K562 (cell line): Measurements from ENCODE around the gene TRMT10B.

Experiments used
- CEBPB ChIP-seq: fragments of 450-650 bp; IDR thresholded peaks from 2 replicates; pipeline ENCODE4 v1.6.1; 2016; ENCODE audit warnings: missing genetic modification characterization, missing compliant biosample characterization
- GABPA ChIP-seq: fragments of 200-800 bp; sonication (Bioruptor generic); conservative IDR thresholded peaks from 2 replicates; pipeline ENCODE4 v1.6.1; 2016; ENCODE audit warnings: low read depth, missing genetic modification characterization, missing compliant biosample characterization
- MCM2 ChIP-seq: fragments of 450-650 bp; IDR thresholded peaks from 2 replicates; pipeline ENCODE4 v1.6.1; 2017; ENCODE audit warnings: low read depth, mild to moderate bottlenecking
- MTA2 ChIP-seq: fragments of 450-650 bp; IDR thresholded peaks from 2 replicates; pipeline ENCODE4 v1.6.1; 2016; ENCODE audit warnings: low read depth
- SAFB2 ChIP-seq: fragments of 200-400 bp; formaldehyde crosslinking; IDR thresholded peaks from 2 replicates; pipeline ENCODE4 v1.6.1; 2018; ENCODE audit warnings: borderline replicate concordance, low read length, low read depth, moderate library complexity; ENCODE audit not compliant: severe bottlenecking
- SMC3 ChIP-seq: conservative IDR thresholded peaks from 2 replicates; pipeline ENCODE4 v1.6.1; 2011; ENCODE audit warnings: low read depth, low read length, improper control_type of control experiment; ENCODE audit not compliant: insufficient read depth
- TEAD4 ChIP-seq, 2 experiments: sonication (generic) in 1 of 2; formaldehyde crosslinking in 1 of 2; IDR thresholded peaks; 2 replicates each; pipeline versions ENCODE4 v1.6.1 to v1.8.0; 2012 to 2022; ENCODE audit warnings: borderline replicate concordance in 1 of 2, inconsistent platforms in 1 of 2, low read length in 1 of 2, mild to moderate bottlenecking in 1 of 2, missing genetic modification reagents in 1 of 2
- YY1 ChIP-seq, 3 experiments: IDR thresholded peaks; 2 replicates each; pipeline ENCODE4 v1.6.1; 2011; ENCODE audit warnings: low read length in 2 of 3, mild to moderate bottlenecking in 2 of 3, moderate library complexity in 2 of 3, borderline replicate concordance in 1 of 3, control low read depth in 1 of 3, low read depth in 1 of 3; ENCODE audit not compliant: insufficient read depth in 3 of 3, insufficient replicate concordance in 2 of 3, control insufficient read depth in 1 of 3, insufficient read length in 1 of 3; ENCODE audit errors: extremely low read depth in 1 of 3
- ZEB2 ChIP-seq: fragments of 450-650 bp; IDR thresholded peaks from 2 replicates; pipeline ENCODE4 v1.6.1; 2016
- ZNF175 ChIP-seq: fragments of 200-800 bp; sonication (Bioruptor generic); IDR thresholded peaks from 2 replicates; pipeline ENCODE4 v1.6.1; 2016; ENCODE audit warnings: low read depth, mild to moderate bottlenecking, missing genetic modification characterization, missing compliant biosample characterization
- TF ChIP-seq, protein P1 (sequence below): sonication (generic); formaldehyde crosslinking; IDR thresholded peaks from 2 replicates; pipeline ENCODE4 v1.8.0; 2023; ENCODE audit warnings: mild to moderate bottlenecking, missing genetic modification reagents
- TF ChIP-seq, protein P2 (sequence below): fragments of 200-600 bp; sonication (generic); IDR thresholded peaks from one replicate; pipeline ENCODE4 v1.6.1; 2012; ENCODE audit warnings: mild to moderate bottlenecking, low read depth, low read length, inconsistent platforms
- TF ChIP-seq, protein P3 (sequence below), 3 experiments: IDR thresholded peaks in 2 of 3; conservative IDR thresholded peaks in 1 of 3; 2 replicates each; pipeline ENCODE4 v1.5.1; 2011 to 2012; ENCODE audit warnings: low read length in 3 of 3, mild to moderate bottlenecking in 3 of 3, control low read depth in 2 of 3, improper control_type of control experiment in 1 of 3, inconsistent platforms in 1 of 3, low read depth in 1 of 3, mixed read lengths in 1 of 3, moderate library complexity in 1 of 3; ENCODE audit not compliant: insufficient read depth in 2 of 3

DNA sequence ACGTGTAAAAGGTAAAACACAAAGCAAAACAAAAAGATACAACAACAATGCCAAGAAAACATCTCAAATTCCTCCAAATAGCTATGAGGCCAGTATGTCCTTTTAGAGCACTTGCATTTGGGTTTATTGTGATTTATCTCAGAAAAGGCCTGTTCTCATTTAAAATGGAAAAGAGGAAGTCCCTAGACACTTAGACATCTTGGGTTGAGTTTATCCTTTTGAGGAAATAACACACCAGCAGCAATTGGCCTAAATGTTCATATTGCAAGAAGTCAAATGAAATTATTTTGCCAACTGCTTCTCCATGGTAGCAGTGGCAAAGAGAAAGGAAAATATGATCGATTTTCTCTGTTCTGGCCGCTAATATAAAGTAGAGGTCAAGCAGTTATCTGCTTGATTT lies 43.6 kb upstream of the TRMT10B start:
- no peak for TF ChIP-seq CEBPB (tag)
- TF ChIP-seq MTA2 = no peak
- TF ChIP-seq, protein P1, sequence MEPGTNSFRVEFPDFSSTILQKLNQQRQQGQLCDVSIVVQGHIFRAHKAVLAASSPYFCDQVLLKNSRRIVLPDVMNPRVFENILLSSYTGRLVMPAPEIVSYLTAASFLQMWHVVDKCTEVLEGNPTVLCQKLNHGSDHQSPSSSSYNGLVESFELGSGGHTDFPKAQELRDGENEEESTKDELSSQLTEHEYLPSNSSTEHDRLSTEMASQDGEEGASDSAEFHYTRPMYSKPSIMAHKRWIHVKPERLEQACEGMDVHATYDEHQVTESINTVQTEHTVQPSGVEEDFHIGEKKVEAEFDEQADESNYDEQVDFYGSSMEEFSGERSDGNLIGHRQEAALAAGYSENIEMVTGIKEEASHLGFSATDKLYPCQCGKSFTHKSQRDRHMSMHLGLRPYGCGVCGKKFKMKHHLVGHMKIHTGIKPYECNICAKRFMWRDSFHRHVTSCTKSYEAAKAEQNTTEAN (CRISPR knock-in tag) = no peak
- TF ChIP-seq SMC3 = no peak
- TF ChIP-seq, protein P2, sequence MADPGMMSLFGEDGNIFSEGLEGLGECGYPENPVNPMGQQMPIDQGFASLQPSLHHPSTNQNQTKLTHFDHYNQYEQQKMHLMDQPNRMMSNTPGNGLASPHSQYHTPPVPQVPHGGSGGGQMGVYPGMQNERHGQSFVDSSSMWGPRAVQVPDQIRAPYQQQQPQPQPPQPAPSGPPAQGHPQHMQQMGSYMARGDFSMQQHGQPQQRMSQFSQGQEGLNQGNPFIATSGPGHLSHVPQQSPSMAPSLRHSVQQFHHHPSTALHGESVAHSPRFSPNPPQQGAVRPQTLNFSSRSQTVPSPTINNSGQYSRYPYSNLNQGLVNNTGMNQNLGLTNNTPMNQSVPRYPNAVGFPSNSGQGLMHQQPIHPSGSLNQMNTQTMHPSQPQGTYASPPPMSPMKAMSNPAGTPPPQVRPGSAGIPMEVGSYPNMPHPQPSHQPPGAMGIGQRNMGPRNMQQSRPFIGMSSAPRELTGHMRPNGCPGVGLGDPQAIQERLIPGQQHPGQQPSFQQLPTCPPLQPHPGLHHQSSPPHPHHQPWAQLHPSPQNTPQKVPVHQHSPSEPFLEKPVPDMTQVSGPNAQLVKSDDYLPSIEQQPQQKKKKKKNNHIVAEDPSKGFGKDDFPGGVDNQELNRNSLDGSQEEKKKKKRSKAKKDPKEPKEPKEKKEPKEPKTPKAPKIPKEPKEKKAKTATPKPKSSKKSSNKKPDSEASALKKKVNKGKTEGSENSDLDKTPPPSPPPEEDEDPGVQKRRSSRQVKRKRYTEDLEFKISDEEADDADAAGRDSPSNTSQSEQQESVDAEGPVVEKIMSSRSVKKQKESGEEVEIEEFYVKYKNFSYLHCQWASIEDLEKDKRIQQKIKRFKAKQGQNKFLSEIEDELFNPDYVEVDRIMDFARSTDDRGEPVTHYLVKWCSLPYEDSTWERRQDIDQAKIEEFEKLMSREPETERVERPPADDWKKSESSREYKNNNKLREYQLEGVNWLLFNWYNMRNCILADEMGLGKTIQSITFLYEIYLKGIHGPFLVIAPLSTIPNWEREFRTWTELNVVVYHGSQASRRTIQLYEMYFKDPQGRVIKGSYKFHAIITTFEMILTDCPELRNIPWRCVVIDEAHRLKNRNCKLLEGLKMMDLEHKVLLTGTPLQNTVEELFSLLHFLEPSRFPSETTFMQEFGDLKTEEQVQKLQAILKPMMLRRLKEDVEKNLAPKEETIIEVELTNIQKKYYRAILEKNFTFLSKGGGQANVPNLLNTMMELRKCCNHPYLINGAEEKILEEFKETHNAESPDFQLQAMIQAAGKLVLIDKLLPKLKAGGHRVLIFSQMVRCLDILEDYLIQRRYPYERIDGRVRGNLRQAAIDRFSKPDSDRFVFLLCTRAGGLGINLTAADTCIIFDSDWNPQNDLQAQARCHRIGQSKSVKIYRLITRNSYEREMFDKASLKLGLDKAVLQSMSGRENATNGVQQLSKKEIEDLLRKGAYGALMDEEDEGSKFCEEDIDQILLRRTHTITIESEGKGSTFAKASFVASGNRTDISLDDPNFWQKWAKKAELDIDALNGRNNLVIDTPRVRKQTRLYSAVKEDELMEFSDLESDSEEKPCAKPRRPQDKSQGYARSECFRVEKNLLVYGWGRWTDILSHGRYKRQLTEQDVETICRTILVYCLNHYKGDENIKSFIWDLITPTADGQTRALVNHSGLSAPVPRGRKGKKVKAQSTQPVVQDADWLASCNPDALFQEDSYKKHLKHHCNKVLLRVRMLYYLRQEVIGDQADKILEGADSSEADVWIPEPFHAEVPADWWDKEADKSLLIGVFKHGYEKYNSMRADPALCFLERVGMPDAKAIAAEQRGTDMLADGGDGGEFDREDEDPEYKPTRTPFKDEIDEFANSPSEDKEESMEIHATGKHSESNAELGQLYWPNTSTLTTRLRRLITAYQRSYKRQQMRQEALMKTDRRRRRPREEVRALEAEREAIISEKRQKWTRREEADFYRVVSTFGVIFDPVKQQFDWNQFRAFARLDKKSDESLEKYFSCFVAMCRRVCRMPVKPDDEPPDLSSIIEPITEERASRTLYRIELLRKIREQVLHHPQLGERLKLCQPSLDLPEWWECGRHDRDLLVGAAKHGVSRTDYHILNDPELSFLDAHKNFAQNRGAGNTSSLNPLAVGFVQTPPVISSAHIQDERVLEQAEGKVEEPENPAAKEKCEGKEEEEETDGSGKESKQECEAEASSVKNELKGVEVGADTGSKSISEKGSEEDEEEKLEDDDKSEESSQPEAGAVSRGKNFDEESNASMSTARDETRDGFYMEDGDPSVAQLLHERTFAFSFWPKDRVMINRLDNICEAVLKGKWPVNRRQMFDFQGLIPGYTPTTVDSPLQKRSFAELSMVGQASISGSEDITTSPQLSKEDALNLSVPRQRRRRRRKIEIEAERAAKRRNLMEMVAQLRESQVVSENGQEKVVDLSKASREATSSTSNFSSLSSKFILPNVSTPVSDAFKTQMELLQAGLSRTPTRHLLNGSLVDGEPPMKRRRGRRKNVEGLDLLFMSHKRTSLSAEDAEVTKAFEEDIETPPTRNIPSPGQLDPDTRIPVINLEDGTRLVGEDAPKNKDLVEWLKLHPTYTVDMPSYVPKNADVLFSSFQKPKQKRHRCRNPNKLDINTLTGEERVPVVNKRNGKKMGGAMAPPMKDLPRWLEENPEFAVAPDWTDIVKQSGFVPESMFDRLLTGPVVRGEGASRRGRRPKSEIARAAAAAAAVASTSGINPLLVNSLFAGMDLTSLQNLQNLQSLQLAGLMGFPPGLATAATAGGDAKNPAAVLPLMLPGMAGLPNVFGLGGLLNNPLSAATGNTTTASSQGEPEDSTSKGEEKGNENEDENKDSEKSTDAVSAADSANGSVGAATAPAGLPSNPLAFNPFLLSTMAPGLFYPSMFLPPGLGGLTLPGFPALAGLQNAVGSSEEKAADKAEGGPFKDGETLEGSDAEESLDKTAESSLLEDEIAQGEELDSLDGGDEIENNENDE = no peak
- no peak for TF ChIP-seq ZEB2
- TF ChIP-seq GABPA (tag) = no peak
- TF ChIP-seq, protein P3, sequence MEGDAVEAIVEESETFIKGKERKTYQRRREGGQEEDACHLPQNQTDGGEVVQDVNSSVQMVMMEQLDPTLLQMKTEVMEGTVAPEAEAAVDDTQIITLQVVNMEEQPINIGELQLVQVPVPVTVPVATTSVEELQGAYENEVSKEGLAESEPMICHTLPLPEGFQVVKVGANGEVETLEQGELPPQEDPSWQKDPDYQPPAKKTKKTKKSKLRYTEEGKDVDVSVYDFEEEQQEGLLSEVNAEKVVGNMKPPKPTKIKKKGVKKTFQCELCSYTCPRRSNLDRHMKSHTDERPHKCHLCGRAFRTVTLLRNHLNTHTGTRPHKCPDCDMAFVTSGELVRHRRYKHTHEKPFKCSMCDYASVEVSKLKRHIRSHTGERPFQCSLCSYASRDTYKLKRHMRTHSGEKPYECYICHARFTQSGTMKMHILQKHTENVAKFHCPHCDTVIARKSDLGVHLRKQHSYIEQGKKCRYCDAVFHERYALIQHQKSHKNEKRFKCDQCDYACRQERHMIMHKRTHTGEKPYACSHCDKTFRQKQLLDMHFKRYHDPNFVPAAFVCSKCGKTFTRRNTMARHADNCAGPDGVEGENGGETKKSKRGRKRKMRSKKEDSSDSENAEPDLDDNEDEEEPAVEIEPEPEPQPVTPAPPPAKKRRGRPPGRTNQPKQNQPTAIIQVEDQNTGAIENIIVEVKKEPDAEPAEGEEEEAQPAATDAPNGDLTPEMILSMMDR (IDR thresholded peaks at IDR 0.05 in 2 of 3, conservative IDR thresholded peaks at IDR 0.05 in 1 of 3; ENCODE audit: insufficient read depth in 2 of 3, low read depth in 1 of 3, low read length in 3 of 3) = no peak
- no peak for TF ChIP-seq TEAD4 (IDR thresholded peaks at IDR 0.05; ENCODE audit: low read length)
- no peak for TF ChIP-seq TEAD4 (CRISPR knock-in tag; IDR thresholded peaks at IDR 0.05; ENCODE audit: borderline replicate concordance)
- TF ChIP-seq YY1 (IDR thresholded peaks at IDR 0.05; ENCODE audit: borderline replicate concordance in 1 of 3, control insufficient read depth in 1 of 3, extremely low read depth in 1 of 3, insufficient read depth in 3 of 3, insufficient read length in 1 of 3, insufficient replicate concordance in 2 of 3, low read depth in 1 of 3, low read length in 2 of 3) = no peak
- no peak for TF ChIP-seq SAFB2
- no peak for TF ChIP-seq MCM2
- TF ChIP-seq ZNF175 = no peak
